HCT116 (cell line): ENCODE results near the gene VTI1A.
A peak's percentile ranks its signal among the peaks of the same experiment; 100 is the strongest.

Experiments
- CTCF ChIP-seq, 3 experiments: fragments of 200-600 bp in 1 of 3; sonication (generic) in 1 of 3; IDR thresholded peaks in 2 of 3; conservative IDR thresholded peaks in 1 of 3; 2 replicates each; pipeline ENCODE4 v1.5.1; 2012 to 2017; ENCODE audit warnings: low read depth in 2 of 3, low read length in 2 of 3, antibody characterized with exemption in 1 of 3, borderline replicate concordance in 1 of 3, control low read depth in 1 of 3, mild to moderate bottlenecking in 1 of 3, mixed read lengths in 1 of 3, mixed run types in 1 of 3, moderate library complexity in 1 of 3; ENCODE audit not compliant: insufficient read depth in 1 of 3
- ELF1 ChIP-seq: IDR thresholded peaks from 2 replicates; pipeline ENCODE4 v1.6.1; 2012; ENCODE audit warnings: low read depth, borderline replicate concordance
- EZH2phosphoT487 ChIP-seq: fragments of 200-600 bp; IDR thresholded peaks from 2 replicates; pipeline ENCODE4 v1.6.1; 2018; ENCODE audit warnings: antibody characterized with exemption, borderline replicate concordance
- MAX ChIP-seq: IDR thresholded peaks from 2 replicates; pipeline ENCODE4 v1.6.1; 2012
- POLR2A ChIP-seq: IDR thresholded peaks from 2 replicates; pipeline ENCODE4 v1.7.0; 2011; ENCODE audit warnings: borderline replicate concordance; ENCODE audit not compliant: insufficient read depth, insufficient read length; ENCODE audit errors: extremely low read depth
- POLR2AphosphoS5 ChIP-seq: IDR thresholded peaks from 2 replicates; pipeline ENCODE4 v1.6.1; 2011; ENCODE audit warnings: mild to moderate bottlenecking, low read depth, low read length, moderate library complexity
- SIN3A ChIP-seq: IDR thresholded peaks from 2 replicates; pipeline ENCODE4 v1.6.1; 2012; ENCODE audit warnings: low read depth
- SP1 ChIP-seq: IDR thresholded peaks from 2 replicates; pipeline ENCODE4 v1.6.1; 2012; ENCODE audit warnings: low read depth
- YY1 ChIP-seq: IDR thresholded peaks from 2 replicates; pipeline ENCODE4 v1.6.1; 2011; ENCODE audit warnings: low read length, low read depth, moderate library complexity, mild to moderate bottlenecking; ENCODE audit not compliant: insufficient replicate concordance; ENCODE audit errors: extremely low read depth
- ZNF274 ChIP-seq: fragments of 200-500 bp; sonication (Bioruptor generic); IDR thresholded peaks from 2 replicates; pipeline ENCODE4 v1.6.1; 2014; ENCODE audit warnings: mild to moderate bottlenecking, low read depth, low read length, inconsistent platforms

GRCh38 chr10:112615269-112615668 lies 168.3 kb downstream of the VTI1A start:
- no peak for TF ChIP-seq ZNF274
- no peak for TF ChIP-seq CTCF (IDR thresholded peaks at IDR 0.05 in 2 of 3, conservative IDR thresholded peaks at IDR 0.05 in 1 of 3; ENCODE audit: borderline replicate concordance in 1 of 3, insufficient read depth in 1 of 3, low read depth in 2 of 3, low read length in 2 of 3)
- no peak for TF ChIP-seq POLR2AphosphoS5
- no peak for TF ChIP-seq YY1
- TF ChIP-seq POLR2A, result no peak
- TF ChIP-seq ELF1, result no peak
- no peak for TF ChIP-seq SIN3A
- 0 out of 2 replicates have a peak, but pooled peaks have one; percentile 26 for TF ChIP-seq SP1
- TF ChIP-seq MAX, result no peak
- TF ChIP-seq EZH2phosphoT487, result no peak
